GM20431 (cell line): ENCODE data around the gene FIGN.

Experiments
- in situ Hi-C: fragments of 300-500 bp; cut with MseI, MboI; formaldehyde crosslinking; loops from one replicate; pipeline ENCODE4 v1.15.0; 2020; ENCODE audit warnings: low sequenced_read_pairs; ENCODE audit not compliant: unreplicated experiment

Gene FIGN

DNA sequence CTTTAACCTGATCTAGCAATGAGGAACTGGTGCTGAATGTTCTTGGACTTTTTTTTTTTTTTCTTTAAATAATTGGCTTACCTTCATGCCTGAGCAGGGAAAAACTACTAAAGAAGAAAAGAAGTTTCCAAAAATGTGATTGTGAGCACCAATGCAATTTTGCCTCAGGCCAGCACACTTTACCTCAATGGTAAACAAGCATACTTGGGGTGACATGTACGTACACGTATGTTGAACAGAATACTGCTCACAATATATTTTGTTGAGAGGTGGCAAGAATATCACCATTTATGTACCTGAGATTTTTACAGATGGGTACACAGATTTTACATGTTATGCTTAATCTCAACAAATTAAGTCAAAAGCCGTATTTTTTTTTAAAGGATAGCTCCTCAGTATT is 144.3 kb downstream of the FIGN start:
- in situ Hi-C loops: no loop called here

DNA sequence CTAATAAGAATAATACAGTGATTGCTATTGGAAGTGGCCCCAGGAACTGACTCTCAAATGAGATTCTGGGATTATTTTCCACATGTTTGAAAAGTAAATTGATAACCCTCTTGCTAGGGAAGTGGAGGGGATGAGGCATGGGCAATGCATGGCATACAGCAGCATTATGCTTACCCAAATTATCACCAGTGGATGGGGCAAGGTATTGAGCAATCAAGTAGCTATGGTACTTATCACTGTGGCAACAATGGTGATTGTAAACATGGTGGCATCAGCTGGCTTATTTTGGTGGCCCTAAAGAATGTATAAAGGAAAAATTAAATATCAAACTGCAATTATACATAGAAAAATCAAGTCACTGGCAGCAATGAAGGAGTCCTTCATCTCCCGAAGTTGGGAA is 155.1 kb downstream of the FIGN start:
- in situ Hi-C loops: no loop called here

DNA sequence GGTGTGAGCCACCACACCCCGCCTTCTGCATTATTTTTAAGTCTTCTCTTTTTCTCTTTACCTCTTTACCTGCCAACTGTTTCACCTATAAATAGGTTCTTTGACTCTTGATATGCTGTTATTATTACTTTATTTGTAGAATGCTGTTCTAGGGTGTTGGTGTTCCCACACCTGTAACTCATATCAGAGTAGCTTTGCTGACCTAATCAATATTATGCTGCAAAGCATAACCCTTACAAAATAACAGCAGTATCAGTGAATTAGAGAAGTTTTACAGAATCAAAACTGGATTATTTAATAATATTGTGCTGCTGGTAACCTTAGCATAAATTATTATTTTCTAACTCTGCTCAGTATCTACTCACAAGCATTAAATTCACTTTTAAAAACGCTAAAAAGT is 161.5 kb downstream of the FIGN start:
- in situ Hi-C loops: no loop called here

DNA sequence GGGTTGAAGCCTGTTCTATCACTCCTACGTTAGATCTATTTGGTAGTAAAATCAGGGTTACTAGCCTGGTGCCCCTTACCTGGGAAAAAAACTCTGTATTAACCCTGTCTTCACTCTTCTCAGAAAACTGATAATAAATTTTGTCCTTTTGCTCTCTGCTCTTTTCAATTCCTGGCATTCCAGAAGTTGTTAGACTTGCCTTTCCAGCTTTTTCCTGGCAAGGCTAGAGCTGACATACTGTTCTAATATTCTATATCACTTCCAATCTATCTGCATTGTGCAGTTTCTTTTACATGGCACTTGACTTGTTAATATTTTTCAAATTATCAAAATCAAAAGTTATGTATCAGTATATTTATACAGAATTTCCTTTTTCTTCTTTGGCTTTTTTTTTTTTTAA is 162.2 kb downstream of the FIGN start:
- in situ Hi-C loops: no loop called here

DNA sequence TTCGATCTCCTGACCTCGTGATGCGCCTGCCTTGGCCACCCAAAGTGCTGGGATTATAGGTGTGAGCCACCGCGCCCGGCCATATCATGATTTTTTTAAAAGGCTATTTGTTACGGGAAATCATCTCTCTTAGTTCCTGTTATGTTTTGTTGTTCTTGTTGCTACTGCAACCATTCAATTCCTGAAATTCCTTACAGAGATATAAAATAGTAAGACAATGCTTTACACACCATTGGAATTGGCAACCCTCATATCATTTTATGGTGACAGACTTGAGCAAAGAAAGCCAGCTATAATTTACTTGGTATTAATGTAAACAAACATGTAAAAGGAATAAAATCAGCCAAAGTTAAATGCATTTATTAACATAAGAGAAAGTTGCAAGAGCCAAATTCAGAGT is 163.0 kb downstream of the FIGN start:
- in situ Hi-C loops: no loop called here

DNA sequence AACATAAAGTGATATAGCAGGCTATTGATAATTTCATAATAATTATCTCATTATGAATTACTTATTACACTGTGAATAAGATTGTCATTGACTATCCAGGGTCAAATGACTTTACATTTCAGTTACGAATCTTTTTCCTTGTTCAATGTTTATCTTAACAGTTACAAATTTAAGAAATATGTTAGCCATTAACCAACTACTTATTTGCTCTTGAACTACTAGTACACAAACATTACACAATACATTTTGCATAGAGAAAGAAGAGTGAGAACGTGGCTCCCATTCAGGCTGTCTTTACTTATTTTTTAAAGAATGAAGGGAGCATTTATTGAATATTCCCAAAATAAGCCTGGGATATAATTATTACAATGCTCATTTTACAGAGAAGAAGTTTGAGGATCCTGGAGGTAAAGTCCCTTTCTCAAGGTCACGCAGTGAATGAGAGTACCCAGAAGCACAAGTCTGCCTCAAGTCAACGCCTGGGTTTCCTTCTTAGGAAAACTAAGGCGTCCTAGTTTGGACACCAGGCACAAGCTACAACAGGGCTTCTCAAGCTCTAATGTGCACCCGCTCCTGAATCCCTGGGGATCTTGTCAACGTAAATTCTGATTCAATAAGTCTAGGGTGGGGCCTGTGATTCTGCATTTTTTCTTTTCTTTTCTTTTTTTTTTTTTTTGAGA is 164.2 kb downstream of the FIGN start:
- in situ Hi-C loops: no loop called here

DNA sequence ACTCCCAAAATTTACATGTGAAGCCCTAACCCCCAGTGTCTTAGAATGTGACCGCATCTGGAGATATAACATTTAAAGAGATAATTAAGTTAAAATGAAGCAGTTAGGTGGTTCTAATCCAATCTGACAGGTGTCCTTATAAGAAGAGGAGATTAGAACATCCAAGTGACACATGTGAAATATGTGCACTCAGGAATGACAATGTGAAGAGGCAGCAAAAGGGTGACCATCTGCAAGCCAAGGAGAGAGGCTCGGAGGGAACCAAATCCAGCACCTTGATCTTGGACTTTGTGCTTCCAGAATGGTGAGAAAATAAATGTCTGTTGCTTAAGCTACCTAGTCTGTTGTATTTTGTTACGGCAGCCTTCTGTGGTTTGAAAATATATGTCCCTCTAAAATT is 165.4 kb downstream of the FIGN start:
- in situ Hi-C loops: no loop called here

DNA sequence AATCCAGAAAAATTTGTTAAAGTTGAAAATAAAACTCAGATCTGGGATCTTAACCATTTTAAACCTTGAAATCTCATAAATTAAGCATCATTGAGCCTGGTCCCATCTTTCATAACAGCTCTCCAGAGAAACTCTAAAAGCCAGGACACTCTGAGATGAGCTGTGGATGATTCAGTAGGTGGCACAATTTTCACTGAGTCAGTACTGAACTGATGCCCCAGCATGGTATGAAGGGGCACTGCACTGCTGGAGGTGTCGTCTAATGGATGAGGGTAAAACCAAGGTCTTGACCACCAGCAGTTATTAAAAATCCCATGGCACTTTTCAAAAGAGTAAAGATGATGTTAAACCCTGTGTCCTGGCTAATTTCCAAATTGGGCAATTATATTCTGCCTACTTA is 170.6 kb downstream of the FIGN start:
- in situ Hi-C loops: no loop called here

DNA sequence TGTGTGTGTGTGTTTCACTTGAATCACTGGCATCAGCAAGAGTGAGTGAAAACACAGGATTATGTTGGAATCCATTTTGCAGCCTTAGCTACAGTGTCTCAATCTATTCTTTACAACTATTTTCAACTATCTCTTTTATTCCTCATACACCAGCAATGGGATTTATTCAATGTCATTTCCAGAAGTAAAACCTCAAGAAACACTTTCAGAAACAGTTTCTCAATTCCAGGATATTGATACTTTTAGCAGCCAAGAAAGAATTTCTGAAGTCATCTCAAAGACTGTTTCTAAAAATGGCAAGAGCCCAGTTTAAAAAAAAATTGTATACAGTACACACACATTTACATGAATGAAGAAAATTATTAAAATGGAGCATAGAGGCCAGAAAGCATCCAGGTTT is 171.6 kb downstream of the FIGN start:
- in situ Hi-C loops: no loop called here

DNA sequence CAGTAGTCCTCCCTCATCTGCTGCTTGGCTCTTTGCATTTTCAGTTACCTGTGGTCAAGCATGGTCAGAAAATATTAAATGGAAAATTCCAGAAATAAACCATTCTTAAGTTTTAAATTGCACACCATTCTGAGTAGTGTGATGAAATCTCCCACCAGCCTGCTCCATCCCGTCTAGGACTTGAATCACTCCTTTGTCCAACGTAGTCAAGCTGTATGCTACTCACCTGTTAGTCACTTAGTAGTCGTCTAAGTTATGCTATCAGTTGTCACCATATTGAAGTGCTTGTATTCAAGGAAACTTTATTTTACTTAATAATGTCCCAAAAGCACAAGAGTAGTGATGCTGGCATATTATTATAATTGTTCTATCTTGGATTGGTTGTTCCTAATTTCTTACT is 172.5 kb downstream of the FIGN start:
- in situ Hi-C loops: no loop called here

DNA sequence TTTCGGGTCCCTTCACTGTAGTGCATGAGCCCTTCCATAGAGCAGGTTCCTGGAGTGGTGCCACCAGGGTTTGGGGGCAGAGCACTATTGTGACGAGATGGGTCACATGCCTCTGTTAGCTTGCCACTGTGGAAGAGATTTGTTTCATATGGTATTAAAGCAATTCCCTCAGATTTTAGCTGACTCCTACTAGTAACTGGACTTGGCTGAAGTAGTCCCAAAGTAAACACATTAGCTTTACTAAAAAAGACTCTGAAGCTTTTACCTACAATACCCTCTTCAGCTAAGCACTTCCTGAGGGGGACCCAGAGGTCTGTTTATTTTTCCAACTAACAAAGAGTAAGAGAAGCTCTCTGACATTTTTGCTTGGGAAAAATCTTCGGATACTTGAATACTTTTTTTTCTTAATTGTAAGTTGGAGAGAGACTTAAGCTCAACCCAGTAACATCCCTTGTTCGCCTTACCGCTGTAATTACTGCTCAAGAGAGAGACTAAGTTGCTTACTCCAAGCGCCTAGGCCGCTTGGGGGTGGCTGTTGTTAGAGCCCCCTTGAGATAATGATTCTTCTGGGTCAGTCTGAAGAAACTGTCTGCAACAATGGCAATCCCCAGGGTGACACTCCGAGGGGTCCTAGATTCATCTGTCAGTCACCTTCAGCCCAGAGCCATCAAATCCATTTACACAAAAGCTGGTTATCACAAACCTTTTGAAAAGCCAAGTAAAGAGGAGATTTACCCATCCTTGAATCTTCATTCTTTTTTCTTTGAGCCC is 177.4 kb downstream of the FIGN start:
- in situ Hi-C loops: no loop called here

DNA sequence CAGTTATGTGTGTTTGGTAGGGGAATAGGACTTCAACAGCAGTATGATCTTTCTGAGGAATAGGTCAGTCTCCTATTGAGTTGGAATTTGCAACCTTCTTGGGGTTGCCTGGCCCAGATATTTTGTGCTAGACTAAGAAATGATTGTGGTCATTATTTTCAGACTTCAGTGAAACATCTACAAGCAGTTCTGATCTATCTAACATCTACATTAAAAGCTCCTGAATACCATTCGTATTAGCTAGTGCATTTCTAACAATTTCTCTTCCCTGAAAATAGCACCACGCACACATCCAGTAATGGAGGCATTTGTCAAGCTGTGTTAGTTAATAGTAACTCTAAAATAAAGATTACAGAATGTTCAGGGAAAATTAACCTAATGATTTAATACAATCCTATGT is 179.3 kb downstream of the FIGN start:
- in situ Hi-C loops: no loop called here

DNA sequence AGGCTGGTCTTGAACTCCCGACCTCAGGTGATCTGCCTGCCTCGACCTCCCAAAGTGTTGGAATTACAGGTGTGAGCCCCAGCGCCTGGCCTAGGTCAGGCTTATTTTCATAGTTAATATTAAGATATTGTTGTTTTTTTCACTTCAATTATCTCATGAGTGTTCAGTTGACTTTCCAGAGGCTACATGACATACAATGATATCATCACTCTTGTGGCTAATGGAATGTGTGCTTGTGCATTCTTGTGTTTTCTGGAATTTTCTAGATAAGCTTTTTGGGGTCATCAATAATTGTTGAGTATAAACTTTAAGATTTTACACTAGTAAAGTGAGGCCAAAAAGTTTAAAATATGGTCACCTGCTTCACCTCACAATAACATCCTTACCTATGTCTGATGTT is 180.9 kb downstream of the FIGN start:
- in situ Hi-C loops: no loop called here

DNA sequence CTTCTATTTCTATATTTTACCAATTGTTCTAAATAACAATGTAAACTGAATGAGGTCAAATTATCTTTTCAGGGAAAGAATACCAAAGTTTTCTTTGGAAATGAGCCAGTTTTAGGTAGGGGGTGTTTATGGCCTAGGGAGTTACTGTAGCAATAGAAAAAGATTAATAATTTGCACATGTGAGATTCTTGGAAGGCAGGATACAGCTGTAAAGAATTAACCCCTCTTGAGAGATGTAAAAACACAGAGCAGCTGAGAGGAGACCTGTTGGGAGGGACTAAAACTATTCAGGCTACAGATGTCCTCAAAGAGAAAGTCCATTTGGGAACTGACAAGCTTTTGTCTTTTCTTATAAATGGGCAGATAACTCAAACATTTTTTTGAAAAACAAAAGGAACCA is 182.2 kb downstream of the FIGN start:
- in situ Hi-C loops: no loop called here

DNA sequence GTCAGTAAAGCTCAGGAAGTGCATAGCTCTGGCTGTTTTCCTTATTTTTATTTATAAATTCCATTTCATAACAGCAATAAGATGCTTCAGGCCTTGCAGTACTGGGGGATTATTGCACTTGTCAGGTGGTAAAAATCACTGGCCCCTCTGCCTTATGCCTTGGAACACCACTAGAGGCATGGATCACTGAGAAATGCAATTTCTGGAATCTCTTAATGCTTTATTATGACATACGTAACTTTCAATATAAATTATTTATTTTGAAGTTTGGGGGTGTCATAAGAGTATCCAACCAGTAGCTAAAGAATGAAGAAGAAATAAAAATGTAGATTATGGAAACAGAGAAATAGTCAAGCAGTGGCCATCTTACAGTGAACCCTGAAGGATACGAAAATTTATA is 183.1 kb downstream of the FIGN start:
- in situ Hi-C loops: no loop called here

DNA sequence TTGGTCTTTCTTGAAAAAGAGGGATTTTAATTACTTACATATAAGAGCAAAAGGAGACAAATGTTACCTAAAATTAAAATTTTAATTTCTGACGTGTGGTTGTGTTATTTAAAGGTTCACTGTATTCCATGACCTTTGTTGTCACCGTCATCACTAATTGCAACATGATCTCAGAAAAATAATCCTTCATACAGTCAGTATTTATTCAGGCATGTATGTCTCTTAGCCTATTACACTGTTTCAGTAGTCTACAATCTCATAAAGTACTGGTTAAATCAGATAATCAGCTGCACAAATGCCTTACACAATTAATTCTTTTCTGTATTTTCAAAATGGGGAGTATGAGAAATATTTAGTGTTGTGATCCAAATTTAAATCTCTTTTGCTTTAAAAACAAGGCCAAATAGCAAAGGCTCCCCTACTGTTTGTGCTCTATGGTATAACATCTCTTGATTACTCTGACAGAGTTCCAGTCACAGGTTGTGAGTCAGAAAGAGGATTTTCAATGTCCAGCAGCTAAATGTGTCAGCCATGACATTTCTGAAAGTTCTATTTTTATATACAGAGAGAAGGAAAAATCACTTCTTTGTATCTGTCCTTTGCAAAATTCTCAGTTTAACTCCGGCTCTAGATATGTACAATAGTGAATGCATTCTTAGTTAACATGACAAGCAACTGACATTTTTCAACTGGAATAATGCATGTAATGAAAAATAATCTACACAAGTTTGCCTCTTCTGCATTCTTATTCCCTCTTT is 184.0 kb downstream of the FIGN start:
- in situ Hi-C loops: no loop called here

DNA sequence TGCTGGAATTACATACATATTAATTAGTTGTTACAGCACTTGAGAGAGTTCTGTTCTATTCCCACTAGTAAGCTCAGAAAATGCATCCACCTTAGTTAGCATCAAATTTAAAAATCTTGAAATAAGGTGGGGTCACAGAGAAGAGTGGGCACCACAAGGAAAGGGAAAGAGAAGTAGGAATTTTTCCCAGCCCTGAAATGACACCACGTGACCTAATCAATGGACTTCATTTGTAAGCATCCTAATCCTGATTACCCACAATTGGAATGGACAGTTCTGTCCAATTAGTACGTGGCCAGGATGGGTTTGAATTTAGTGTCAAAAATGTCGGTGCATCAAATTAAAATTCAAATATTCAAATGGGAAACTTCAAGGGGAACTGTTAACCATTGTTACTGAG is 186.8 kb downstream of the FIGN start:
- in situ Hi-C loops: no loop called here
